AG10803 (cell line): Measurements from ENCODE around the gene SORCS3.

Experiments used
- DNase-seq: peaks from one replicate; pipeline ENCODE4 v3.0.0; 2010; ENCODE audit warnings: low read depth
- H3K4me3 ChIP-seq: 2 replicates; pipeline ENCODE4 v1.5.1; 2011; ENCODE audit warnings: mild to moderate bottlenecking, low read length, control low read depth
- CTCF ChIP-seq: conservative IDR thresholded peaks from 2 replicates; pipeline ENCODE4 v1.5.1; 2011; ENCODE audit warnings: mild to moderate bottlenecking, low read length, control low read depth, inconsistent platforms

The SORCS3 gene

GRCh38 chr10:105278439-105278838 is 637.3 kb downstream of the SORCS3 start:
- no peak for DNase-seq
- no peak overlapping the region for H3K4me3 ChIP-seq
- TF ChIP-seq CTCF = no peak

DNA sequence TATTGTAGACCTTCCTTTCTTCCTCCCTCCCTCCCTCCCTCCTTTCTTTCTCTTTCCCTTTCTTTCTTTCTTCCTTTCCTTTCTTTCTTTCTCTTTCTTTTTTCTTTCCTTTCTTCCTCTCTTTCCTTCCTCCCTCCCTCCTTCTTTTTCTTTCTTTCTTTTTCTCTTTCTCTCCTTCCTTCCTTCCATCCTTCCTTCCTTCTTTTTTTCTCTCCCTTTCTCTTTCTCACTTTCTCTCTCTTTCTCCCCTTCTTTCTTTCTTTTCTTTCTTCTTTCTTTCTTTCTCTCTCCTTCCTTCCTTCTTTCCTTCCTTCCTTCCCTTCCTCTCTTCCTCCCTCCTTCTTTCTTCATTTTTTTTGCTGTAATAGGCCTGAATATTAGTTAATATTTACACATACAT is 638.0 kb downstream of the SORCS3 start:
- no peak for DNase-seq
- no peak for TF ChIP-seq CTCF
- no peak overlapping the region for H3K4me3 ChIP-seq

GRCh38 chr10:105280895-105281294 is 639.8 kb downstream of the SORCS3 start:
- H3K4me3 ChIP-seq = no peak overlapping the region
- no peak for DNase-seq
- no peak for TF ChIP-seq CTCF

- no peak for DNase-seq
- H3K4me3 ChIP-seq = no peak overlapping the region
- no peak for TF ChIP-seq CTCF
These were observed 643.6 kb downstream of the SORCS3 start for GRCh38 chr10:105284476-105285215.

DNA sequence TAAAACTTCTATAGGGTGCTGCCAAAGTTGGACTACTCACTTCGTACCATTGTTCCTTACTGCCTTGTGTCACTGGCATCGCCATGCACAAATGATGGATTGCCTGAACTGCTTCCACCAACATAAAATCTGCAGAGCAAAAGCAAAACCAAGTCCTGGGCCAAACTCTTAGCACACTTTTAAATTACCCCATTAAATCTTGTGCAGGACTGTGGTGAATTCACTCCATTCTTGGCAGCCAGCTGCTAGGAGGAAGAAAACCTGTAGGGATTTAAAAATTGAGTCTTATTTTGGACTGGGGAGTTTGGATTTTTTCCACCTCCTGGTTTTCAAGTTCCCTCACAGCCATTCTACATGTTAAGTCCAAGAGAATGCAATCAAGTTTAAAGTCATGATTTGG is 646.9 kb downstream of the SORCS3 start:
- TF ChIP-seq CTCF = no peak
- no peak for DNase-seq
- no peak overlapping the region for H3K4me3 ChIP-seq

DNA sequence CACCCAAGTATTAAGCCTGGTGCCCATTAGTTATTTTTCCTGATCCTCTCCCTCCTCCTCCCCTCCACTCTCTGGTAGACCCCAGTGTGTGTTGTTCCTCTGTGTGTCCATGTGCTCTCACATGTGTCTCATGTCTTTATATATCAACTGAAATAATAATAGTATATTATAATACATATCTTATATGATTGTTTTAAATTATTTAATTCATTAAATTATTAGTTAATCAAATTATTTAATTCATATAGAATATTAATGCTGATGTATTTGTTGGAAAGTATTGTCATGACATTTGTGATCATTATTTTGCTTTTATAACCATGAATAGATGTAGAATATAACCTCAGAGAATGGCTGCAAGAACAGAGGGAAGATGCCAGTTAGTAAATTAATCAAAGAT is 647.5 kb downstream of the SORCS3 start:
- no peak overlapping the region for H3K4me3 ChIP-seq
- TF ChIP-seq CTCF = no peak
- DNase-seq = no peak

DNA sequence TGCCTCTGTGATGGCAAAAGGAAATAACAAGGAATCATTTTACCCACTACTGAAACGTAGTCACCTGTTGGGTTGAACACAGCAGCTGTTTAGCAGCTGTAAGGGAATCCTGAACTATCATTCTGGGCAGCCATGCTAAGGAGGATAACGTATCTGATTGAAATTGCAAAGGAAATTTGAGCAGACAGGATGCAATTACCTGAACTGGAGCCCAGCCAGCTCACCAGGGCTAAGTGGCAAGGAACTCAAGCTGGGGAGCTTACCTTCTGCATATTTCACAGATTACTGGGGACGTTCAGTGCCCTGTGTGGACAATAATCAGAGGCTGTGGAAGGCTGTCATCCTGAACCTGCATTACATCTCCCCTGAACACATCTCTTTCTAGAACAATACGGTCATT is 650.5 kb downstream of the SORCS3 start:
- TF ChIP-seq CTCF = no peak
- DNase-seq = no peak
- no peak overlapping the region for H3K4me3 ChIP-seq
